MM.1S (cell line): ENCODE measurements around the gene LINC00632.

Experiments
- CTCF ChIP-seq: fragments of 300-600 bp; sonication (generic); IDR thresholded peaks from 2 replicates; pipeline ENCODE4 v1.5.1; 2016; ENCODE audit warnings: antibody characterized with exemption, low read length, mixed read lengths
- EZH2 ChIP-seq: fragments of 300-600 bp; sonication (generic); optimal IDR thresholded peaks from 2 replicates; pipeline ENCODE3; 2017; ENCODE audit warnings: low read depth, mild to moderate bottlenecking, antibody characterized with exemption, low read length, mixed read lengths

DNA sequence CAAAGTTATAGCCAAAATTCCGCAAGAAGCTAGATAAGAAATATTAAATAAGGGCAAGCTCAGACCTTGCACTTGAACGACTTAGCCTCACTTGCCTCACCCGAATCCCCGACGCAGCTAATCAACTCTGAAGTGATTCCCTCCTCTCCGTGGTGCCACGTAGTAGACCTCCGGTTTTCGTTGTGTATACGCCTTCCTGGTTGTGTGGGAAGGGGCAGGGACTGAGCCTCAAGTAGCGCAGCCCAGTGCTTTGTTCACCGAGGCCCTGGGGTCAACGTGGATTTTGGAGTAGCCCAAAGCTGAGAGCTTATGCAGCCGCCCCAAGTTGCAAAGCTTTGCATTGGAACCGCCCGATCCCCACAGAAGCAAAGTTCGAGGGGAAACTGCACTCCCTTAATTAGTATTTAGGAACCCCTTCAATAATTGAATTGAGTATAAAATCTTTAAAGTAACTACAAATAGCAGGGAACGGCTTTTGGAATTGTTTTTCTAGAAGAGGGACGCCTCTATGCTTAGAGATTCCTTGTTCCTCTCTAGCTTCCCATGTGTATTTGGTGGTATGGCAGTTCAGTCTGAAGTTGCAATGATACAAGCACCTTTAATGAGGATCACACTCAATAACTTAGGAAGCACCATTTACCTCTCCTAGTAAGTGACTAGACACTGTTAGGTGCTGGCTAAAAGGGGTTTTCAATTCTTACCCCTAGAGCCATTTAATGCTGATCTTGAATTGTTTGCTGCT lies 55.7 kb downstream of the LINC00632 start:
- no peak for TF ChIP-seq EZH2
- no peak for TF ChIP-seq CTCF
